Lower leg skin (tissue), 3 donors: ENCODE measurements around the gene HMGCS2.

Source experiments
- CTCF ChIP-seq, 3 donors: fragments of 450-650 bp; IDR thresholded peaks; one replicate each; pipeline ENCODE4 v1.5.1; 2016; ENCODE audit warnings: antibody characterized with exemption in 3 of 3, mild to moderate bottlenecking in 3 of 3, moderate library complexity in 2 of 3
- POLR2A ChIP-seq, 2 donors: fragments of 450-650 bp; IDR thresholded peaks; one replicate each; pipeline ENCODE4 v1.6.1; 2016 to 2017; ENCODE audit warnings: antibody characterized with exemption in 2 of 2, mild to moderate bottlenecking in 1 of 2, moderate library complexity in 1 of 2

GRCh38 chr1:119721896-119722295 lies 46.8 kb downstream of the HMGCS2 start:
- no peak for TF ChIP-seq CTCF (IDR thresholded peaks at IDR 0.05)
- TF ChIP-seq POLR2A (IDR thresholded peaks at IDR 0.05), result no peak
